Activated naive CD4-positive, alpha-beta T cell treated with anti-CD3 and anti-CD28 coated beads for 36 hours (primary cell): ENCODE measurements around the gene RGS17. TPM values are rescaled to one million over a fixed set of nuclear protein-coding genes. Genes with fewer than 3 reads are reported as not detected.
"Not testable (repeated sequence)": the region's sequence is repeated elsewhere in the genome, so short reads cannot be mapped to it uniquely, and the experiment has no call there.

Experiments used
- CTCF ChIA-PET: fragments of 350-600 bp; sonication (Branson Sonifier 250); formaldehyde crosslinking; loops from one replicate; lab custom pipeline; 2021; ENCODE audit warnings: antibody characterized with exemption; lab: Charles Lee
- DNase-seq: peaks from one replicate; pipeline ENCODE4 v3.0.0-alpha.2; 2020
- H3K27ac Mint-ChIP-seq: one replicate; pipeline ENCODE4 v1.8.0; 2021; ENCODE audit warnings: mild to moderate bottlenecking, mixed read lengths
- H3K27me3 Mint-ChIP-seq: one replicate; pipeline ENCODE4 v1.8.0; 2021; ENCODE audit warnings: low read depth, mixed read lengths
- H3K36me3 Mint-ChIP-seq: one replicate; pipeline ENCODE4 v1.8.0; 2021; ENCODE audit warnings: low read depth, mixed read lengths
- H3K4me1 Mint-ChIP-seq: one replicate; pipeline ENCODE4 v1.8.0; 2021; ENCODE audit warnings: low read depth, mixed read lengths
- H3K4me3 Mint-ChIP-seq: one replicate; pipeline ENCODE4 v1.8.0; 2021; ENCODE audit warnings: mild to moderate bottlenecking, moderate library complexity, mixed read lengths
- H3K9me3 Mint-ChIP-seq: one replicate; pipeline ENCODE4 v1.8.0; 2021; ENCODE audit warnings: mixed read lengths
- intact Hi-C: fragments of 100-400 bp; cut with micrococcal nuclease; formaldehyde crosslinking; loops from one replicate; pipeline ENCODE4 v1.15.1; 2023
- total RNA-seq, 2 experiments: library from RNA; stranded (reverse); gene quantifications; one replicate each; pipeline ENCODE4 v1.2.3, GENCODE V29; 2021

RGS17 gene
- total RNA-seq, 2 experiments from 2014 or later, result not detected

GRCh38 chr6:153145591-153145990 lies 14.5 kb upstream of the RGS17 start:
- peaks cover 18% of the 10 kb centered on the region for H3K27me3 Mint-ChIP-seq
- CTCF ChIA-PET, result no interaction called here
- DNase-seq, result no peak
- no peak overlapping the region for H3K27ac Mint-ChIP-seq
- no peaks in the 10 kb centered on the region for H3K4me1 Mint-ChIP-seq
- no peaks in the 10 kb centered on the region for H3K36me3 Mint-ChIP-seq
- H3K9me3 Mint-ChIP-seq, result peaks cover 5% of the 10 kb centered on the region
- H3K4me3 Mint-ChIP-seq, result no peak overlapping the region
- intact Hi-C loops, result no loop called here

DNA sequence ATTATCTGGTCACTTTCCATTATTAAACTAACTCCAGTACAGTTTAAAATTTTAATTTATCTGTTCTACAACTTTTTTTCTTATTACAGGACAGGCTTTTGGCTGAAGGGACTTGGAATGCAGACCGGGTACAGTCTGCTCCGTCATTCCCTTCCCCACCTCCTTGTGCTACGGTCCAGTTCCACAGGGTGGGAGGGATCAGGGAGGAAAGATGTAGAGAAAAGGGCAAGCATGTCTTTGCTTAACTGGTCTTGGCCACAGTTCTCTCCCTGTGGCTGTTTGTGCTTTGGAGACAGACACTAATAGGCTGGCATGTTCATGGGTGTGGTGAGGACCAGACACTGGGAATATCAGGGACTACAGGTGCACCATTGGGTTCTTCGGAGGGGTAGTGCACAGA lies 12.1 kb upstream of the RGS17 start:
- no peak overlapping the region for H3K27ac Mint-ChIP-seq
- intact Hi-C loops, result no loop called here
- H3K4me3 Mint-ChIP-seq, result no peak overlapping the region
- CTCF ChIA-PET, result no interaction called here
- H3K4me1 Mint-ChIP-seq, result no peaks in the 10 kb centered on the region
- peaks cover 18% of the 10 kb centered on the region for H3K27me3 Mint-ChIP-seq
- no peaks in the 10 kb centered on the region for H3K36me3 Mint-ChIP-seq
- no peaks in the 10 kb centered on the region for H3K9me3 Mint-ChIP-seq
- no peak for DNase-seq

GRCh38 chr6:153140299-153140698 lies 9.2 kb upstream of the RGS17 start:
- intact Hi-C loops, result no loop called here
- Mint-ChIP-seq H3K9me3 (no peaks in the 10 kb centered on the region), H3K27me3 (peaks cover 4% of the 10 kb centered on the region), H3K36me3 (no peaks in the 10 kb centered on the region), H3K4me3 (no peak overlapping the region), H3K4me1 (peaks cover 2% of the 10 kb centered on the region), H3K27ac (no peak overlapping the region)
- CTCF ChIA-PET, result no interaction called here
- DNase-seq, result no peak

GRCh38 chr6:153138930-153139329 lies 7.8 kb upstream of the RGS17 start:
- DNase-seq, result no peak
- Mint-ChIP-seq H3K4me1 (peaks cover 4% of the 10 kb centered on the region), H3K27ac (no peak overlapping the region), H3K4me3 (no peak overlapping the region), H3K27me3 (peaks cover 3% of the 10 kb centered on the region), H3K9me3 (no peaks in the 10 kb centered on the region), H3K36me3 (no peaks in the 10 kb centered on the region)
- intact Hi-C loops, result no loop called here
- CTCF ChIA-PET, result no interaction called here

- Mint-ChIP-seq H3K27me3 (peaks cover 16% of the 10 kb centered on the region), H3K36me3 (peaks cover 1% of the 10 kb centered on the region), H3K27ac (no peak overlapping the region), H3K4me1 (peaks cover 5% of the 10 kb centered on the region), H3K9me3 (no peaks in the 10 kb centered on the region), H3K4me3 (no peak overlapping the region)
- intact Hi-C loops, result no loop called here
- CTCF ChIA-PET, result no interaction called here
- DNase-seq, result no peak
Measured at GRCh38 chr6:153135681-153136080, 4.6 kb upstream of the RGS17 start.

DNA sequence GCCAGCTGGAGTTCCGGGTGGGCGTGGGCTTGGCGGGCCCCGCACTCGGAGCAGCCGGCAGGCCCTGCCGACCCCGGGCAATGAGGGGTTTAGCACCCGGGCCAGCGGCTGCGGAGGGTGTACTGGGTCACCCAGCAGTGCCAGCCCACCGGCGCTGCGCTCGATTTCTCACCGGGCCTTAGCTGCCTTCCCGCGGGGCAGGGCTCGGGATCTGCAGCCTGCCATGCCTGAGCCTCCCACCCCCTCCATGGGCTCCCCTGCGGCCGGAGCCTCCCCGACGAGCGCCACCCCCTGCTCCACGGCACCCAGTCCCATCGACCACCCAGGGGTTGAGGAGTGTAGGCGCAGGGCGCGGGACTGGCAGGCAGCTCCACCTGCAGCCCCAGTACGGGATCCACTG lies 2.6 kb upstream of the RGS17 start:
- intact Hi-C loops, H3K27ac Mint-ChIP-seq, H3K9me3 Mint-ChIP-seq, H3K36me3 Mint-ChIP-seq, DNase-seq, H3K4me3 Mint-ChIP-seq, CTCF ChIA-PET: not testable (repeated sequence)
- Mint-ChIP-seq H3K4me1 (peaks cover 14% of the 10 kb centered on the region), H3K27me3 (peaks cover 29% of the 10 kb centered on the region)

- intact Hi-C loops, result no loop called here
- CTCF ChIA-PET, result no interaction called here
- Mint-ChIP-seq H3K36me3 (peaks cover 1% of the 10 kb centered on the region), H3K4me3 (peak overlapping the region; percentile 73), H3K9me3 (no peaks in the 10 kb centered on the region), H3K27ac (no peak overlapping the region), H3K4me1 (peaks cover 14% of the 10 kb centered on the region), H3K27me3 (peaks cover 35% of the 10 kb centered on the region)
- DNase-seq, result no peak
Measured at GRCh38 chr6:153130515-153131036, 506 bp downstream of the RGS17 start.

DNA sequence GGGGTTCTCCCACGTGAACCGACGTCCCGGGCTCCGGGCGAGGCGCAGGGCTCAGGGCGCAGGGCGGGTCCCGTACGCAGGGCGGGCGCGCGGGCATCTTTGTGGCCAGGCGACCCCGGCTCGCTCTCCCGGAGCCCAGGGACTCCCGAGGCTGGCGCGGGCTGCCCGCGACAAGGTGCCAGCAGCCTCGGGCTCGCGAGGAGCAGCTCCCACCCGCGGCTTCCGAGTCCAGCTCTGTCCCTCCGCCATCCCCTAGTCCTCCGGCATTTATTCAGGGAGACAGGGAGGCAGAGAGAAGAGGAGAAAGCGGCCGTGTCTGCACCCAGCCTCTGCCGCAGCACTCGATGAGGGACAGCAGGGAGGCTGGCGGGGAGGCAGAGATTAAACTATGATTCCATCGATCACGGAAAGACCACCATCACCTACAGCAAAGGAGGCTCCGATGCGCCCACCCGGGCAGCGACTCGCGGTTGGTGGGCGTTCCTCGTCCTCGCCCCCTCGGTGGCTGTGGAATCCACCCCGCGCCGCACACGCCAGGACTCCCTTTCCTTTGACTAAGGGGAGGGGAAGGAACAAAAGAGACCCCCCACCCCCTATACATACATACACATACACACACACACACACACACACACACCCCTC lies 1.1 kb downstream of the RGS17 start:
- no peak overlapping the region for H3K27ac Mint-ChIP-seq
- CTCF ChIA-PET, result no interaction called here
- DNase-seq, result no peak
- intact Hi-C loops, result no loop called here
- H3K4me1 Mint-ChIP-seq, result peaks cover 11% of the 10 kb centered on the region
- H3K36me3 Mint-ChIP-seq, result peaks cover 1% of the 10 kb centered on the region
- H3K4me3 Mint-ChIP-seq, result peak overlapping the region; percentile 73
- peaks cover 36% of the 10 kb centered on the region for H3K27me3 Mint-ChIP-seq
- no peaks in the 10 kb centered on the region for H3K9me3 Mint-ChIP-seq

DNA sequence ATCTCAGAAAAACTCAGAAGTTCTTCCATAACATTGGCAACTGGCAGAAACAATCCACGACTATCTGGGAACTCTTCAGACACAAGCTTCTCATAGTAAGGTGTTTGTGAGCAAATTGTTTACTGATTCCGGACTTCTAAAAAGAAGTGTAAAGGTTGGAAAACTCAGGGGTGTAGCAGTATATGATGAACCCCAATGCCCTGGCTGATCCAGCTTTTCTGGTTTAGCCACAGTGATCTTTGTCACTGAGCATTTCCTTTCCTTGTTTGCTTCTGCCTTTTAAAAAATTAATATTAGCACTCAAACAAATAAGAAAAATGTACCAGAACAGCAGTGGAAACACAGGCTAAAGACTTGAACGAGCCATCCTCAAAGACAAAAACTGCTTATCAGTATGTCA lies 4.9 kb downstream of the RGS17 start:
- Mint-ChIP-seq H3K4me1 (peaks cover 11% of the 10 kb centered on the region), H3K36me3 (peaks cover 1% of the 10 kb centered on the region), H3K4me3 (no peak overlapping the region), H3K27ac (no peak overlapping the region), H3K27me3 (peaks cover 46% of the 10 kb centered on the region), H3K9me3 (no peaks in the 10 kb centered on the region)
- intact Hi-C loops, result no loop called here
- CTCF ChIA-PET, result no interaction called here
- DNase-seq, result no peak

- Mint-ChIP-seq H3K27me3 (peaks cover 46% of the 10 kb centered on the region), H3K36me3 (no peaks in the 10 kb centered on the region), H3K27ac (no peak overlapping the region), H3K9me3 (no peaks in the 10 kb centered on the region), H3K4me3 (no peak overlapping the region), H3K4me1 (peaks cover 6% of the 10 kb centered on the region)
- CTCF ChIA-PET, result no interaction called here
- intact Hi-C loops, result no loop called here
- DNase-seq, result no peak
Measured at GRCh38 chr6:153125032-153125431, 6.0 kb downstream of the RGS17 start.

DNA sequence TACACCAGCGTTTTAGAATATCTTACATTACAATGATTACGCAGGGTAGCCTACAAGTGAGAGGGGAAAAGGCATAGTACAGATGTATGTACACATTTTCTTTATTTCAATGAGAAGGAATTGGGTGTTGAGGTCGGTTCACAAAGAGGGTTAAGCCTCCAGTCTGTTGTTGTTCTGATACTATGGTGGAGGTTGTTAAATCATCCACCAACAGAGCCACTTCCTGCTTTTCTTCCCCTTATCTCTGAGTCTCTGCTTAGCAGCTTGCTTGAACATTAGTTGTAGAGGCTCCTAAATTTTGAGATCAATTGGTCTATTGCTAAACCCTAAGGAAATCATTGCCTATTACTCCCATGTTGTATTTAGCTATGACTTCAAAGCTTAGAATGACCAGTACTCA lies 7.3 kb downstream of the RGS17 start:
- no peaks in the 10 kb centered on the region for H3K9me3 Mint-ChIP-seq

DNA sequence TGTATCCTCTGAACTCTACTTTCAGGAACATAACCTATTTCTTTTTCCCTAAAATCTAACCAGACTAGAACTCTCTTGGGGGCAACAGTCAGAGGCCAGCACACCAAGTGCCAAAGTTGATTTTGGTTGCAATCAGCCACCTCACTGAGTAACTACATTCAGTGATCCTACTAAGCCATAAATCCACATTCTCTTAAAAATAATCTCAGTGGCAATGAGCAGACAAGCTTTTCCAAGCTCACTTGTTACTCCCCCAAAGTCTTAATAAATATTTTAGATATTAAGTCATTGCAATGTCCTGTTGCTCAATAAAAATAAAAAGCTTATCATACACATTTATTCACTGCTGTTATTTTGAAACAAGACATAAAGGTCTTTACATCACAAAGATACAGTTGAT lies 9.8 kb downstream of the RGS17 start:
- no peaks in the 10 kb centered on the region for H3K9me3 Mint-ChIP-seq
- DNase-seq, result no peak
- no peak overlapping the region for H3K27ac Mint-ChIP-seq
- H3K4me3 Mint-ChIP-seq, result no peak overlapping the region
- CTCF ChIA-PET, result no interaction called here
- no peaks in the 10 kb centered on the region for H3K4me1 Mint-ChIP-seq
- intact Hi-C loops, result no loop called here
- H3K36me3 Mint-ChIP-seq, result no peaks in the 10 kb centered on the region
- peaks cover 43% of the 10 kb centered on the region for H3K27me3 Mint-ChIP-seq

More for the DNA sequence above, 7.3 kb downstream of the RGS17 start:
- intact Hi-C loops, result no loop called here
- CTCF ChIA-PET, result no interaction called here
- no peak for DNase-seq
- Mint-ChIP-seq H3K4me1 (no peaks in the 10 kb centered on the region), H3K27ac (no peak overlapping the region), H3K27me3 (peaks cover 42% of the 10 kb centered on the region), H3K36me3 (no peaks in the 10 kb centered on the region), H3K4me3 (no peak overlapping the region)

DNA sequence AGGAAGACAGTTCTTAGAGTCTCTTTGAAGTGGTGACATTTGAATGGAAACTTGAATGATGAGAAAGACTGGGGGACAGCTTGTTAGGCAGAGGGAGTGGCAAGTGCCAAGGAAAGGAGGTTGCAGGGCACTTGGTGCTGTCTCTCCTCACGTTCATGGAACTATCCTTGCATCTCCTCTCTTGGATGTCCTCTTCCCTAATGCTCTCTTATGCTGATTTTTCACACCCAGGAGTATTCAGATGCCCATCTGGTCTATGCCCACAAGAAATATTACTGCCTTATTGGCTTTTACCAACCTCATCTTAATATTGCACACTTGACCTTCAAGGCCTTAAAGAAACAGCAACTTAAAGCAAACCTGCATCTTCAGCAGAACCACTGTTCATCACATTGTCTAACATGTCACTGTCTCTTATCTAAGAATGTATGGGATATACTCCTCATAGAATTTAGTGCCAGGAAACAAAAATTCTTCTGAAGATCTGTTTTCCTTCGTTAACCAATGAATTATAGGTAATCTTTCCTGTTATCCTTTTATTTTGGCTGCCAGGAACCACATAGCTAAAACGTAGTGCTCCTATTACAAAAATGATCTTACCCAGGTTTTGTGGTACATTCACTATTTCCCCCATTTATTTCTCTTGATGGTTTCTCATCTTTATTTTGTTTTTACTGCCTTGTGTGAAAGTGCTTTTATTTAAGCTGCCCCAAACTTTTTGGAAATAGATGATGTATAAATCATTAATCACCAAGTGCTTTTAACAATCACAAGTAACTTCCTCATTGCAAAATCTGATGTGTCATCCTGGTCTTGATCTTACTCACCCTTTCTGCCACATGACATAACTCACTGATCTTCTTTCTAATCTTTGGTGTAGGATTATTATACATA lies 12.8 kb downstream of the RGS17 start:
- H3K36me3 Mint-ChIP-seq, result no peaks in the 10 kb centered on the region
- CTCF ChIA-PET, result no interaction called here
- no peaks in the 10 kb centered on the region for H3K4me1 Mint-ChIP-seq
- no peak overlapping the region for H3K4me3 Mint-ChIP-seq
- peaks cover 6% of the 10 kb centered on the region for H3K9me3 Mint-ChIP-seq
- H3K27me3 Mint-ChIP-seq, result peaks cover 26% of the 10 kb centered on the region
- H3K27ac Mint-ChIP-seq, result no peak overlapping the region
- no peak for DNase-seq
- intact Hi-C loops, result no loop called here
